ENCODE data around the gene KANSL1. TPM values are rescaled to one million over a fixed set of nuclear protein-coding genes. Genes with fewer than 3 reads are reported as not detected.
A peak's percentile ranks its signal among the peaks of the same experiment; 100 is the strongest.
"Not testable (repeated sequence)": the region's sequence is repeated elsewhere in the genome, so short reads cannot be mapped to it uniquely, and the experiment has no call there.

Gene KANSL1, protein sequence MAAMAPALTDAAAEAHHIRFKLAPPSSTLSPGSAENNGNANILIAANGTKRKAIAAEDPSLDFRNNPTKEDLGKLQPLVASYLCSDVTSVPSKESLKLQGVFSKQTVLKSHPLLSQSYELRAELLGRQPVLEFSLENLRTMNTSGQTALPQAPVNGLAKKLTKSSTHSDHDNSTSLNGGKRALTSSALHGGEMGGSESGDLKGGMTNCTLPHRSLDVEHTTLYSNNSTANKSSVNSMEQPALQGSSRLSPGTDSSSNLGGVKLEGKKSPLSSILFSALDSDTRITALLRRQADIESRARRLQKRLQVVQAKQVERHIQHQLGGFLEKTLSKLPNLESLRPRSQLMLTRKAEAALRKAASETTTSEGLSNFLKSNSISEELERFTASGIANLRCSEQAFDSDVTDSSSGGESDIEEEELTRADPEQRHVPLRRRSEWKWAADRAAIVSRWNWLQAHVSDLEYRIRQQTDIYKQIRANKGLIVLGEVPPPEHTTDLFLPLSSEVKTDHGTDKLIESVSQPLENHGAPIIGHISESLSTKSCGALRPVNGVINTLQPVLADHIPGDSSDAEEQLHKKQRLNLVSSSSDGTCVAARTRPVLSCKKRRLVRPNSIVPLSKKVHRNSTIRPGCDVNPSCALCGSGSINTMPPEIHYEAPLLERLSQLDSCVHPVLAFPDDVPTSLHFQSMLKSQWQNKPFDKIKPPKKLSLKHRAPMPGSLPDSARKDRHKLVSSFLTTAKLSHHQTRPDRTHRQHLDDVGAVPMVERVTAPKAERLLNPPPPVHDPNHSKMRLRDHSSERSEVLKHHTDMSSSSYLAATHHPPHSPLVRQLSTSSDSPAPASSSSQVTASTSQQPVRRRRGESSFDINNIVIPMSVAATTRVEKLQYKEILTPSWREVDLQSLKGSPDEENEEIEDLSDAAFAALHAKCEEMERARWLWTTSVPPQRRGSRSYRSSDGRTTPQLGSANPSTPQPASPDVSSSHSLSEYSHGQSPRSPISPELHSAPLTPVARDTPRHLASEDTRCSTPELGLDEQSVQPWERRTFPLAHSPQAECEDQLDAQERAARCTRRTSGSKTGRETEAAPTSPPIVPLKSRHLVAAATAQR (N-terminal part only)
- total RNA-seq (2013): 45.1 TPM
- polyA plus RNA-seq: 10 to 100 TPM in 1 of 3 donors, 1 to 10 TPM in 2; 3.1 to 31.9 (median 4.6) TPM
- polyA minus RNA-seq: 61.7 and 75.8 TPM in 2 replicates
- total RNA-seq: 46.5 to 150 (median 89.7) reads per million in 11 experiments

DNA sequence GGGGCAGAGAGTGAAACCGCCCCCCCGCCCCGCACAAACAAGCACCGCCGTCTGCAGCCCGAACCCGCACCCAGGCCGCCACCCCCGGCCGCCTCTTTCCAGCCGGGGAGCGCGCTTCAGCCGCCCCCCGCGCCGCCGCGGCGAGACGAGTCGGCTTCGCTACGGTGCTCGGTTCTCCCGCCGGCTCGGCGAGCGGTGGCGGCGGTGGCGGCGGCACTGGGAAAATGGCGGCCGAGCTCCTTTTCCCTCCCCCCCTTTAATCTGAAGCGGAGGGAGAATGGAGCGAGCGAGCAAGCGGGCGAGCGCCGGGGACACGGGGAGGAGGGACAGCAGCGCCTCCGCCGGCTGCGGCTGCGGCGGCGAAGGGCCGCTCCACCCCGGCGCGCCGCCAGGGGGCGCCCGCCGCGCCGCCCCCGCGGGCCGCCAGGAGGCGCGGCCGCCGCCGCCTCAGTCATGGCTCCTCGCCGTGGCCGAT lies at the start of gene KANSL1:
TSS of gene KANSL1 (minus strand) at position 279 of the 475 bp plus-strand sequence. CDS start 21,286 bp downstream, outside the sequence.
- Mint-ChIP-seq H3K4me1 (peaks cover 38% of the 10 kb centered on the region), H3K27ac (peak within 1 kb of the TSS; percentile 92 to 98 (median 97))

DNA sequence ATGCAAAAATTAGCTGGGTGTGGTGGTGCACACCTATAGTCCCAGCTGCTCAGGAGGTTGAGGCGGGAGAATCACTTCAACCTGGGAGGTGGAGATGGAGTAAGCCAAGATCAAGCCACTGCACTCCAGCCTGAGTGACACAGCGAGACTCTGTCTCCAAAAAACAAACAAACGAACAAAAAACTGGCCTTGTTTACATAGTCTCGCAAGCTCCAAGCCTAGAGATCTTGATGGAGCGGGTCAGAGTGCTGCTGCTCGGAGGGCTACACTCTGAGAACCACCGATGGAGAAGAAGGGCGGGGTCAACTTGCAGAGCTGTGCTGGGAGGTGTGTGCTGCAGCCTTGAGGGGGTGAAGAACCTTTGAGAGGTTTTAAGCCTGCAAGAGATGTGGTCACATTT lies 38.1 kb upstream of the KANSL1 start:
- H3K4me1 Mint-ChIP-seq; DNase-seq; H3K4me3 ChIP-seq (replicated peaks in 1 of 3; ENCODE audit: low read depth in 2 of 3, low read length in 3 of 3); intact Hi-C loops (cut with micrococcal nuclease); H3K9me3 ChIP-seq (replicated peaks in 1 of 2; ENCODE audit: control insufficient read depth in 1 of 2, insufficient read depth in 1 of 2, low read length in 2 of 2); H3K27ac Mint-ChIP-seq; H2AFZ ChIP-seq (ENCODE audit: insufficient read depth, low read depth, low read length, poor library complexity, severe bottlenecking); H3K27me3 Mint-ChIP-seq (ENCODE audit: low read depth in 3 of 3); H3K4me1 ChIP-seq (ENCODE audit: control insufficient read depth in 1 of 2, insufficient read depth in 2 of 2, low read length in 2 of 2); H3K27ac ChIP-seq (ENCODE audit: low read depth in 1 of 2, low read length in 2 of 2); H3K9me3 Mint-ChIP-seq; H3K4me2 ChIP-seq (replicated peaks; ENCODE audit: extremely low read depth, low read length, poor library complexity, severe bottlenecking); H3K4me3 Mint-ChIP-seq; H3K27me3 ChIP-seq (ENCODE audit: control insufficient read depth in 2 of 2, insufficient read depth in 2 of 2, low read length in 2 of 2); H3K36me3 ChIP-seq (replicated peaks in 1 of 2; ENCODE audit: control insufficient read depth in 1 of 2, insufficient read depth in 2 of 2, low read length in 2 of 2); H3K36me3 Mint-ChIP-seq; H4K20me1 ChIP-seq (ENCODE audit: insufficient read depth, low read length); H3K9ac ChIP-seq (ENCODE audit: insufficient read depth, low read length, poor library complexity, severe bottlenecking); H3K79me2 ChIP-seq (ENCODE audit: insufficient read depth, low read length): not testable (repeated sequence)
- 89% methylated on average over 3 of the region's 8 CpGs for WGBS (ENCODE audit: insufficient coverage)

More for the DNA sequence above, at the start of gene KANSL1:
- TF ChIP-seq, protein P1, sequence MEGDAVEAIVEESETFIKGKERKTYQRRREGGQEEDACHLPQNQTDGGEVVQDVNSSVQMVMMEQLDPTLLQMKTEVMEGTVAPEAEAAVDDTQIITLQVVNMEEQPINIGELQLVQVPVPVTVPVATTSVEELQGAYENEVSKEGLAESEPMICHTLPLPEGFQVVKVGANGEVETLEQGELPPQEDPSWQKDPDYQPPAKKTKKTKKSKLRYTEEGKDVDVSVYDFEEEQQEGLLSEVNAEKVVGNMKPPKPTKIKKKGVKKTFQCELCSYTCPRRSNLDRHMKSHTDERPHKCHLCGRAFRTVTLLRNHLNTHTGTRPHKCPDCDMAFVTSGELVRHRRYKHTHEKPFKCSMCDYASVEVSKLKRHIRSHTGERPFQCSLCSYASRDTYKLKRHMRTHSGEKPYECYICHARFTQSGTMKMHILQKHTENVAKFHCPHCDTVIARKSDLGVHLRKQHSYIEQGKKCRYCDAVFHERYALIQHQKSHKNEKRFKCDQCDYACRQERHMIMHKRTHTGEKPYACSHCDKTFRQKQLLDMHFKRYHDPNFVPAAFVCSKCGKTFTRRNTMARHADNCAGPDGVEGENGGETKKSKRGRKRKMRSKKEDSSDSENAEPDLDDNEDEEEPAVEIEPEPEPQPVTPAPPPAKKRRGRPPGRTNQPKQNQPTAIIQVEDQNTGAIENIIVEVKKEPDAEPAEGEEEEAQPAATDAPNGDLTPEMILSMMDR (IDR thresholded peaks at IDR 0.05): no peak
- Histone ChIP-seq H3K27me3 (ENCODE audit: control insufficient read depth in 2 of 2, insufficient read depth in 2 of 2, low read length in 2 of 2) (no peaks in the 10 kb centered on the region), H3K4me3 (replicated peaks in 1 of 3; ENCODE audit: low read depth in 2 of 3, low read length in 3 of 3) (peak within 1 kb of the TSS; percentile 79 to 98 (median 95)), H3K4me2 (replicated peaks; ENCODE audit: extremely low read depth, low read length, poor library complexity, severe bottlenecking) (peak within 1 kb of the TSS; percentile 87), H3K4me1 (ENCODE audit: control insufficient read depth in 1 of 2, insufficient read depth in 2 of 2, low read length in 2 of 2) (peaks cover 20 to 39% of the 10 kb centered on the region in 2 donors), H2AFZ (ENCODE audit: insufficient read depth, low read depth, low read length, poor library complexity, severe bottlenecking) (peak within 1 kb of the TSS; percentile 95), H4K20me1 (ENCODE audit: insufficient read depth, low read length) (peaks cover 38% of the 10 kb centered on the region), H3K9ac (ENCODE audit: insufficient read depth, low read length, poor library complexity, severe bottlenecking) (peak within 1 kb of the TSS; percentile 93), H3K79me2 (ENCODE audit: insufficient read depth, low read length) (peaks cover 78% of the 10 kb centered on the region), H3K9me3 (replicated peaks in 1 of 2; ENCODE audit: control insufficient read depth in 1 of 2, insufficient read depth in 1 of 2, low read length in 2 of 2) (no peaks in the 10 kb centered on the region), H3K27ac (ENCODE audit: low read depth in 1 of 2, low read length in 2 of 2) (peak within 1 kb of the TSS; percentile 92 to 99), H3K36me3 (replicated peaks in 1 of 2; ENCODE audit: control insufficient read depth in 1 of 2, insufficient read depth in 2 of 2, low read length in 2 of 2) (no peaks in the 10 kb centered on the region)
- no peaks in the 10 kb centered on the region for H3K9me3 Mint-ChIP-seq
- intact Hi-C loops (cut with micrococcal nuclease): loop anchor here in 1 of 2 donors (5.0 to 10.0 kb wide), 3 partner anchors 36 to 138 kb away; no protein-coding TSS in a partner anchor
- H3K36me3 Mint-ChIP-seq: peaks cover 0 to 7% of the 10 kb centered on the region in 2 donors
- H3K27me3 Mint-ChIP-seq (ENCODE audit: low read depth in 3 of 3): peaks cover 0 to 2% (median 0%) of the 10 kb centered on the region in 3 donors
- H3K4me3 Mint-ChIP-seq: peak within 1 kb of the TSS; percentile 92 to 97
- peak; percentile 81 to 92 (median 89) for DNase-seq
- WGBS (ENCODE audit: insufficient coverage): under 1% methylated on average over 62 of the region's 72 CpGs

DNA sequence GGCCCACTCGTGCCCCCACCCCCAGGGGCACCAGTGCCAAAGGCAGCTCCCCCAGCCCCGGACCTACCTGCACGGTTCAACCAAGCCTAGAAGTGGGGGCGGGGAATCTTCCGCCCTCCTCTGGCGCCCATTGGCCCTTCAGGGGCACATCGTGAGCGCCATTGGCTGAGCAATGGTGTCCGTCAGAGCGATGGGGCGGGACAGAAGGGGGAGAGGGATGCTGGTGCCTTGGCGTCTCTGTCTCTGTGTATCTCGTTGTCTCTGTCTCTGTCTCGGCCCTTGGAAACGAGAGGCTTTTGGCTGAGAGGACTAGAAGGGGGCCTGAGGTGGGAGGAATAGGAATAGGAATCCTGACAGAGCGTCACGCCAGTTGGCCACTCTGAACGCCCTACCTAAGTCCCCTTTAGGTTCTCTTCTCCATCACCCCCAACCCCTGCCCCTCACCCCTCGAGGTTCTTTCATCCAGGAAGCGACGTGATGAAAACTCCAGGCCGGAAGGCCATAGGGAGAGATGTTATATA lies 32.1 kb upstream of the KANSL1 start:
- DNase-seq: peak; percentile 73 to 79 (median 77)
- 0% methylated on average over 1 of the region's 22 CpGs for WGBS (ENCODE audit: insufficient coverage)
- intact Hi-C loops (cut with micrococcal nuclease): not testable (repeated sequence)

More for the DNA sequence above, 32.1 kb upstream of the KANSL1 start:
- not testable (repeated sequence) for H3K27me3 Mint-ChIP-seq (ENCODE audit: low read depth in 3 of 3); H3K4me1 Mint-ChIP-seq; H3K79me2 ChIP-seq (ENCODE audit: insufficient read depth, low read length); H3K4me1 ChIP-seq (ENCODE audit: control insufficient read depth in 1 of 2, insufficient read depth in 2 of 2, low read length in 2 of 2); H3K9me3 ChIP-seq (replicated peaks in 1 of 2; ENCODE audit: control insufficient read depth in 1 of 2, insufficient read depth in 1 of 2, low read length in 2 of 2); H4K20me1 ChIP-seq (ENCODE audit: insufficient read depth, low read length); H3K9me3 Mint-ChIP-seq; H3K36me3 ChIP-seq (replicated peaks in 1 of 2; ENCODE audit: control insufficient read depth in 1 of 2, insufficient read depth in 2 of 2, low read length in 2 of 2); H3K27me3 ChIP-seq (ENCODE audit: control insufficient read depth in 2 of 2, insufficient read depth in 2 of 2, low read length in 2 of 2); H3K36me3 Mint-ChIP-seq
- Mint-ChIP-seq H3K4me3 (peak overlapping the region; percentile 87 to 97), H3K27ac (peak overlapping the region in 5 of 7 donors; percentile 50 to 82 (median 61))
- peak overlapping the region; percentile 59 for H3K9ac ChIP-seq (ENCODE audit: insufficient read depth, low read length, poor library complexity, severe bottlenecking)
- peak overlapping the region; percentile 56 for H3K4me2 ChIP-seq (replicated peaks; ENCODE audit: extremely low read depth, low read length, poor library complexity, severe bottlenecking)
- peak overlapping the region; percentile 78 for H2AFZ ChIP-seq (ENCODE audit: insufficient read depth, low read depth, low read length, poor library complexity, severe bottlenecking)
- H3K27ac ChIP-seq (ENCODE audit: low read depth in 1 of 2, low read length in 2 of 2): peak overlapping the region in 1 of 2 donors; percentile 26
- peak overlapping the region; percentile 38 to 74 (median 60) for H3K4me3 ChIP-seq (replicated peaks in 1 of 3; ENCODE audit: low read depth in 2 of 3, low read length in 3 of 3)

All from CD14-positive monocyte (primary cell).